IMR-90 (cell line): ENCODE results near the gene ALDOC.

Experiments
- BHLHE40 ChIP-seq: fragments of 150-350 bp; IDR thresholded peaks from 2 replicates; pipeline ENCODE4 v1.6.1; 2016; ENCODE audit warnings: mild to moderate bottlenecking, low read depth, low read length
- CHD1 ChIP-seq: IDR thresholded peaks from 2 replicates; pipeline ENCODE4 v1.6.1; 2012; ENCODE audit warnings: low read depth, low read length, improper control_type of control experiment
- CTCF ChIP-seq: conservative IDR thresholded peaks from 2 replicates; pipeline ENCODE4 v1.5.1; 2012; ENCODE audit warnings: mild to moderate bottlenecking, low read depth, low read length, improper control_type of control experiment
- FOS ChIP-seq: fragments of 150-350 bp; IDR thresholded peaks from 2 replicates; pipeline ENCODE4 v1.6.1; 2016; ENCODE audit warnings: low read depth, low read length
- MAFK ChIP-seq: IDR thresholded peaks from 2 replicates; pipeline ENCODE4 v1.6.1; 2012; ENCODE audit warnings: low read depth, low read length, improper control_type of control experiment
- NFE2L2 ChIP-seq: fragments of 150-350 bp; IDR thresholded peaks from 2 replicates; pipeline ENCODE4 v1.6.1; 2016; ENCODE audit warnings: low read depth, mild to moderate bottlenecking, low read length
- POLR2A ChIP-seq: IDR thresholded peaks from 2 replicates; pipeline ENCODE4 v1.6.1; 2012; ENCODE audit warnings: mild to moderate bottlenecking, low read depth, low read length
- RFX5 ChIP-seq: IDR thresholded peaks from 2 replicates; pipeline ENCODE4 v1.8.0; 2012; ENCODE audit warnings: low read depth, mild to moderate bottlenecking, low read length, moderate library complexity
- SMC3 ChIP-seq: fragments of 150-350 bp; IDR thresholded peaks from 2 replicates; pipeline ENCODE4 v1.6.1; 2016; ENCODE audit warnings: low read depth, mild to moderate bottlenecking, antibody characterized with exemption, low read length, moderate library complexity
- USF2 ChIP-seq: fragments of 150-350 bp; IDR thresholded peaks from 2 replicates; pipeline ENCODE4 v1.6.1; 2017; ENCODE audit warnings: mild to moderate bottlenecking, antibody characterized with exemption, low read length, low read depth

- TF ChIP-seq CTCF (no peak), RFX5 (no peak), USF2 (no peak), MAFK (no peak), POLR2A (no peak), CHD1 (no peak), BHLHE40 (no peak), SMC3 (no peak), NFE2L2 (no peak), FOS (no peak)
Measured at GRCh38 chr17:28567604-28568003, 9.1 kb downstream of the ALDOC start.
